ENCODE data around the gene ALG12. TPM values are rescaled to one million over a fixed set of nuclear protein-coding genes. Genes with fewer than 3 reads are reported as not detected.

Gene ALG12
- total and polyA plus RNA-seq, 2 of the 13 experiments (the other 11 are each of a cell fraction or from before 2014, with no cell fraction given), result 7.8 to 15.8 TPM

- FAIRE-seq, result peak; percentile 39
- H3K9ac ChIP-seq (ENCODE audit: insufficient read depth, low read depth, low read length), result peak overlapping the region; percentile 81
- TF ChIP-seq EHMT2 (IDR thresholded peaks at IDR 0.05; ENCODE audit: borderline replicate concordance, low read depth, low read length) (no peak), ZNF790 (CRISPR knock-in tag; IDR thresholded peaks at IDR 0.05; ENCODE audit: borderline replicate concordance) (no peak), ZNF253 (CRISPR knock-in tag; IDR thresholded peaks at IDR 0.05; ENCODE audit: borderline replicate concordance) (no peak), MYPOP (CRISPR knock-in tag; IDR thresholded peaks at IDR 0.05) (peak; percentile 78; the same call in 1 of the 2 replicates), GTF2F1 (IDR thresholded peaks at IDR 0.05; ENCODE audit: low read length) (no peak), ZFP90 (CRISPR knock-in tag; IDR thresholded peaks at IDR 0.05; ENCODE audit: borderline replicate concordance) (peak; percentile 86; the same call in 1 of the 2 replicates), USF2 (IDR thresholded peaks at IDR 0.05; ENCODE audit: low read depth, low read length) (no peak), USF2 (CRISPR knock-in tag; IDR thresholded peaks at IDR 0.05; ENCODE audit: borderline replicate concordance) (no peak), ZNF12 (CRISPR knock-in tag; IDR thresholded peaks at IDR 0.05) (0 out of 2 replicates have a peak, but pooled peaks have one; percentile 32), SRF (IDR thresholded peaks at IDR 0.05; ENCODE audit: low read depth, low read length) (no peak), SNAPC2 (CRISPR knock-in tag; IDR thresholded peaks at IDR 0.05) (no peak), U2AF1 (optimal IDR thresholded peaks at IDR 0.05; ENCODE audit: low read depth, low read length) (peak; percentile 12), KLF11 (CRISPR knock-in tag; IDR thresholded peaks at IDR 0.05) (no peak), ZNF672 (CRISPR knock-in tag; IDR thresholded peaks at IDR 0.05) (no peak), PITX1 (CRISPR knock-in tag; IDR thresholded peaks at IDR 0.05) (no peak), CBX5 (CRISPR knock-in tag; IDR thresholded peaks at IDR 0.05; ENCODE audit: borderline replicate concordance) (peak; percentile 55; the same call in 1 of the 2 replicates), ZNF598 (CRISPR knock-in tag; IDR thresholded peaks at IDR 0.05; ENCODE audit: borderline replicate concordance) (no peak), ZNF619 (CRISPR knock-in tag; IDR thresholded peaks at IDR 0.05) (no peak), RCOR2 (CRISPR knock-in tag; IDR thresholded peaks at IDR 0.05) (0 out of 2 replicates have a peak, but pooled peaks have one; percentile 26), ZFP82 (CRISPR knock-in tag; IDR thresholded peaks at IDR 0.05; ENCODE audit: borderline replicate concordance) (no peak), TAF1 (CRISPR knock-in tag; IDR thresholded peaks at IDR 0.05) (peak; percentile 54), ZNF75D (CRISPR knock-in tag; IDR thresholded peaks at IDR 0.05; ENCODE audit: borderline replicate concordance) (no peak)
Observed at GRCh38 chr22:49948958-49949913, 31.0 kb upstream of the ALG12 start.

More at GRCh38 chr22:49948958-49949913, 31.0 kb upstream of the ALG12 start:
- peak; percentile 49 for ATAC-seq
- Histone ChIP-seq H3K27ac (ENCODE audit: extremely low read length, insufficient read depth, low read length) (peak overlapping the region; percentile 77), H3K4me3 (replicated peaks in 1 of 3; ENCODE audit: insufficient read depth in 1 of 3, low read depth in 2 of 3, low read length in 3 of 3) (peak overlapping the region; percentile 60 to 74 (median 64)), H3K4me1 (ENCODE audit: insufficient read depth, low read length) (peaks cover 95% of the 10 kb centered on the region), H4K20me1 (ENCODE audit: insufficient read depth, low read length) (no peaks in the 10 kb centered on the region), H3K9me3 (ENCODE audit: low read length) (no peaks in the 10 kb centered on the region), H3K79me2 (ENCODE audit: insufficient read depth, low read length) (no peaks in the 10 kb centered on the region), H3K4me2 (ENCODE audit: low read depth, low read length) (peak overlapping the region; percentile 92), H2AFZ (ENCODE audit: low read length) (no peak overlapping the region), H3K36me3 (replicated peaks in 1 of 2; ENCODE audit: control insufficient read depth in 1 of 2, insufficient read depth in 2 of 2, low read length in 2 of 2) (no peaks in the 10 kb centered on the region), H3K27me3 (ENCODE audit: control insufficient read depth in 1 of 2, insufficient read depth in 2 of 2, low read length in 2 of 2) (no peaks in the 10 kb centered on the region)
- intact Hi-C loops (cut with micrococcal nuclease; ENCODE audit: unreplicated experiment), result loop anchor here (1.0 kb wide), 1 partner anchor 11 kb away; no protein-coding TSS in a partner anchor
- in situ Hi-C loops (cut with HindIII; ENCODE audit: extremely low pct_ligation_motif_present, low pct_unique_long_range_greater_than_20kb), result no loop called here
- peak; percentile 84 for DNase-seq (ENCODE audit: low spot score)
- POLR2A ChIA-PET, result interaction anchor here (0.9 to 18.6 kb wide), 3 partner anchors 14 to 31 kb away, joined by 3 to 722 read pairs (median 283); partner anchors contain the start of genes ALG12, CRELD2 and PIM3
- 0% methylated on average over 14 of the region's 42 CpGs for WGBS (ENCODE audit: low lambda C conversion rate)
- CTCF ChIA-PET (ENCODE audit: low intra/inter-chr PET ratio, low total read pairs), result no interaction called here
- BruUV-seq (replicated peaks), result no TSS peak
